ENCODE measurements around the gene STK11IP. TPM values are rescaled to one million over a fixed set of nuclear protein-coding genes. Genes with fewer than 3 reads are reported as not detected.
A peak's percentile ranks its signal among the peaks of the same experiment; 100 is the strongest.

The STK11IP gene
- total and polyA plus RNA-seq, 2 of the 13 experiments (the other 11 are each of a cell fraction or from before 2014, with no cell fraction given) = 12.8 to 24.0 TPM

DNA sequence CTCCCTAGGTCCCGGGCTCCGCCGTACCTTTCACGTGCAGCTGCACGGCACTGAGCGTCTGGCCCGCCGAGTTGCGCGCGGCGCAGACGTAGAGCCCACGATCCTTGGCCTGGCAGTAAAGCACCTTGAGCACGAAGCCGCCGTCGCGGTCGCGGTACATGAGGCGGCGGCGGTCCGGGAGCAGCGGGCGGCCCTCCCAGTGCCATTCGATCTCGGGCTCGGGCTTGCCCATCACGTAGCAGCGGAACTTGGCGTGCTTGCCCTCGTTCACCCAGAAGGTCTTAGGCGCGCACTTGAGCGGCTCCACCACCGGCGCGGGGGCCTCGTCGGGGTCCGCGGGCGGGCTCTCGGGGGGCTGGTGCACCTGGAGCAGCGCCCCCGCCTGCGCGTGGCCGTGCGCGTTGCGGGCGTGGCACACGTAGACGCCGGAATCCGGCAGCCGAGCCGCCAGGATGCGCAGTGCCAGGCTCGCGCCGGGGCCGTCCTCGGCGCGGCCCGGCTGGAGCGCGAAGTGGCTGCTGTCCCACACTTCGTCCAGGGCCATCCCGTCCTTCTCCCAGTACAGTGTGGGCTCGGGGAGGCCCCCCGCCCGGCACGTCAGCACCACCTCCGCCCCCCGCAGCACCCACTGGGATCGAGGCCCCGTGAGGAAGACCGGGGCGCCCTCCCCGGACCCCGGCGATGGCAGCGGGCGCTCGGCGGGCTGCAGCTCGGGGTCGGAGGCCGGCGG lies 27.3 kb upstream of the STK11IP start (continued):
- TF ChIP-seq ARID3A (IDR thresholded peaks at IDR 0.05; ENCODE audit: low read depth, low read length) (no peak), PITX1 (CRISPR knock-in tag; IDR thresholded peaks at IDR 0.05) (no peak), CREBL2 (CRISPR knock-in tag; IDR thresholded peaks at IDR 0.05; ENCODE audit: borderline replicate concordance) (0 out of 2 replicates have a peak, but pooled peaks have one; percentile 65), ZNF569 (CRISPR knock-in tag; IDR thresholded peaks at IDR 0.05; ENCODE audit: borderline replicate concordance) (no peak; the same call in 1 of the 2 replicates), RFX5 (IDR thresholded peaks at IDR 0.05; ENCODE audit: low read depth, low read length) (no peak), MYC (CRISPR knock-in tag; IDR thresholded peaks at IDR 0.05; ENCODE audit: borderline replicate concordance) (0 out of 2 replicates have a peak, but pooled peaks have one; percentile 17), GATAD2A (CRISPR knock-in tag; IDR thresholded peaks at IDR 0.05) (no peak), ZKSCAN8 (CRISPR knock-in tag; IDR thresholded peaks at IDR 0.05; ENCODE audit: borderline replicate concordance) (no peak), IRX3 (CRISPR knock-in tag; IDR thresholded peaks at IDR 0.05; ENCODE audit: borderline replicate concordance, low read depth) (no peak; the same call in 1 of the 2 replicates), CENPBD1 (CRISPR knock-in tag; IDR thresholded peaks at IDR 0.05; ENCODE audit: borderline replicate concordance, low read depth) (no peak), NFYC (CRISPR knock-in tag; IDR thresholded peaks at IDR 0.05) (no peak), ZNF577 (CRISPR knock-in tag; IDR thresholded peaks at IDR 0.05; ENCODE audit: borderline replicate concordance, low read depth) (no peak), CBX5 (CRISPR knock-in tag; IDR thresholded peaks at IDR 0.05; ENCODE audit: borderline replicate concordance) (no peak), GRHL1 (CRISPR knock-in tag; conservative IDR thresholded peaks at IDR 0.05) (no peak), ZFP90 (CRISPR knock-in tag; IDR thresholded peaks at IDR 0.05; ENCODE audit: borderline replicate concordance) (no peak), ZNF331 (CRISPR knock-in tag; IDR thresholded peaks at IDR 0.05) (no peak), HDAC1 (CRISPR knock-in tag; IDR thresholded peaks at IDR 0.05) (peak; percentile 55), ZNF792 (CRISPR knock-in tag; IDR thresholded peaks at IDR 0.05) (no peak), ZNF710 (CRISPR knock-in tag; IDR thresholded peaks at IDR 0.05; ENCODE audit: borderline replicate concordance) (no peak), NCOA2 (CRISPR knock-in tag; IDR thresholded peaks at IDR 0.05) (no peak)
- TF ChIP-seq, protein P1, sequence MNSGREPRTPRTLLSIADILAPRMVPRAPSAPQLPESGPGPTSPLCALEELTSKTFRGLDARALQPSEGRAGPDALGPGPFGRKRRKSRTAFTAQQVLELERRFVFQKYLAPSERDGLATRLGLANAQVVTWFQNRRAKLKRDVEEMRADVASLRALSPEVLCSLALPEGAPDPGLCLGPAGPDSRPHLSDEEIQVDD (CRISPR knock-in tag; IDR thresholded peaks at IDR 0.05; ENCODE audit: borderline replicate concordance) = no peak
- TF ChIP-seq, protein P2, sequence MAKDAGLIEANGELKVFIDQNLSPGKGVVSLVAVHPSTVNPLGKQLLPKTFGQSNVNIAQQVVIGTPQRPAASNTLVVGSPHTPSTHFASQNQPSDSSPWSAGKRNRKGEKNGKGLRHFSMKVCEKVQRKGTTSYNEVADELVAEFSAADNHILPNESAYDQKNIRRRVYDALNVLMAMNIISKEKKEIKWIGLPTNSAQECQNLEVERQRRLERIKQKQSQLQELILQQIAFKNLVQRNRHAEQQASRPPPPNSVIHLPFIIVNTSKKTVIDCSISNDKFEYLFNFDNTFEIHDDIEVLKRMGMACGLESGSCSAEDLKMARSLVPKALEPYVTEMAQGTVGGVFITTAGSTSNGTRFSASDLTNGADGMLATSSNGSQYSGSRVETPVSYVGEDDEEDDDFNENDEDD (CRISPR knock-in tag; IDR thresholded peaks at IDR 0.05; ENCODE audit: borderline replicate concordance) = peak; percentile 20; the same call in 1 of the 2 replicates

Data from HepG2 (cell line).